Endothelial cell of umbilical vein (primary cell): Measurements from ENCODE around the gene TOB2. TPM values are rescaled to one million over a fixed set of nuclear protein-coding genes. Genes with fewer than 3 reads are reported as not detected.
A peak's percentile ranks its signal among the peaks of the same experiment; 100 is the strongest.

Experiments
- BruUV-seq: library from RNA; stranded (reverse); fragments of 400-500 nt; replicated peaks from 2 replicates; lab custom pipeline; 2021; lab: Mats Ljungman, UMichigan
- CTCF ChIA-PET: fragments of 300-600, 350-600 bp; sonication (Branson Sonifier 250); formaldehyde crosslinking; loops from one replicate; lab custom pipeline; 2021; ENCODE audit warnings: antibody characterized with exemption, inconsistent platforms; lab: Charles Lee
- POLR2A ChIA-PET: fragments of 300-600, 350-600 bp; sonication (Branson Sonifier 250); formaldehyde crosslinking; loops from one replicate; lab custom pipeline; 2021; ENCODE audit warnings: antibody characterized with exemption, inconsistent platforms; lab: Charles Lee
- DNase-seq: peaks from one replicate; pipeline ENCODE4 v3.0.0-alpha.2; 2011; ENCODE audit warnings: low read depth, low spot score
- FAIRE-seq: peaks from 2 replicates; lab custom pipeline; 2011; peaks lifted over from hg19 to GRCh38; lab: Jason Lieb, UNC
- H2AFZ ChIP-seq: 2 replicates; pipeline ENCODE4 v1.6.0; 2012; ENCODE audit warnings: low read depth, low read length, control low read depth, inconsistent platforms
- H3K27ac ChIP-seq: 2 replicates; pipeline ENCODE4 v1.5.1; 2011; ENCODE audit warnings: low read depth, mild to moderate bottlenecking, control low read depth, low read length, moderate library complexity; ENCODE audit not compliant: insufficient read depth
- H3K27me3 ChIP-seq, 2 experiments: 2 replicates each; pipeline versions ENCODE4 v1.6.0 to v1.6.1; 2011; ENCODE audit warnings: low read length in 2 of 2, mixed read lengths in 1 of 2; ENCODE audit not compliant: control insufficient read depth in 2 of 2, insufficient read depth in 2 of 2
- H3K36me3 ChIP-seq, 2 experiments: 2 replicates in 1 of 2; 3 replicates in 1 of 2; pipeline ENCODE4 v1.5.1; 2011; ENCODE audit warnings: low read length in 2 of 2, mild to moderate bottlenecking in 1 of 2, moderate library complexity in 1 of 2; ENCODE audit not compliant: control insufficient read depth in 2 of 2, insufficient read depth in 2 of 2; ENCODE audit errors: extremely low read depth in 1 of 2
- H3K4me1 ChIP-seq: 3 replicates; pipeline ENCODE4 v1.5.1; 2011; ENCODE audit warnings: mild to moderate bottlenecking, low read length; ENCODE audit not compliant: control insufficient read depth, insufficient read depth; ENCODE audit errors: extremely low read depth
- H3K4me2 ChIP-seq: 2 replicates; pipeline ENCODE4 v1.6.1; 2011; ENCODE audit warnings: low read length, control low read depth, mixed read lengths; ENCODE audit not compliant: insufficient read depth
- H3K4me3 ChIP-seq, 3 experiments: fragments of 200-600 bp in 1 of 3; sonication (generic), shearing (Covaris generic) in 1 of 3; replicated peaks in 1 of 3; 2 replicates each; pipeline ENCODE4 v1.5.1; 2011 to 2016; ENCODE audit warnings: control low read depth in 3 of 3, low read length in 3 of 3, mild to moderate bottlenecking in 2 of 3, inconsistent platforms in 1 of 3, low read depth in 1 of 3, moderate library complexity in 1 of 3; ENCODE audit not compliant: insufficient read depth in 1 of 3
- H3K79me2 ChIP-seq: 2 replicates; pipeline ENCODE4 v1.6.0; 2012; ENCODE audit warnings: low read length, inconsistent platforms; ENCODE audit not compliant: control insufficient read depth, insufficient read depth
- H3K9ac ChIP-seq: replicated peaks from 2 replicates; pipeline ENCODE3; 2011; ENCODE audit warnings: low read length, control low read depth; ENCODE audit not compliant: insufficient read depth; ENCODE audit errors: extremely low read depth
- H3K9me1 ChIP-seq: replicated peaks from 3 replicates; pipeline ENCODE4 v1.6.0; 2011; ENCODE audit warnings: mild to moderate bottlenecking, low read length; ENCODE audit not compliant: control insufficient read depth, insufficient read depth; ENCODE audit errors: extremely low read depth
- H3K9me3 ChIP-seq: replicated peaks from 2 replicates; pipeline ENCODE4 v1.5.1; 2012; ENCODE audit warnings: low read length, inconsistent platforms; ENCODE audit not compliant: control insufficient read depth, insufficient read depth
- H4K20me1 ChIP-seq: replicated peaks from 2 replicates; pipeline ENCODE3; 2011; ENCODE audit warnings: mild to moderate bottlenecking, low read length; ENCODE audit not compliant: control insufficient read depth, insufficient read depth; ENCODE audit errors: extremely low read depth
- CTCF ChIP-seq, 2 donors: IDR thresholded peaks; 1 replicate in 1 of 2; 2 replicates in 1 of 2; pipeline ENCODE4 v1.5.1; 2011; ENCODE audit warnings: low read length in 2 of 2, mild to moderate bottlenecking in 2 of 2, moderate library complexity in 2 of 2, control low read depth in 1 of 2, inconsistent platforms in 1 of 2, low read depth in 1 of 2; ENCODE audit not compliant: insufficient read depth in 1 of 2; ENCODE audit errors: extremely low read depth in 1 of 2
- EZH2 ChIP-seq: IDR thresholded peaks from 2 replicates; pipeline ENCODE4 v1.6.1; 2012; ENCODE audit warnings: borderline replicate concordance, low read depth, mild to moderate bottlenecking, moderate library complexity, low read length, inconsistent platforms; ENCODE audit not compliant: severe bottlenecking
- FOS ChIP-seq: IDR thresholded peaks from 2 replicates; pipeline ENCODE4 v1.6.1; 2011; ENCODE audit warnings: mild to moderate bottlenecking, low read length, moderate library complexity, borderline replicate concordance; ENCODE audit not compliant: insufficient read depth
- GATA2 ChIP-seq: IDR thresholded peaks from 2 replicates; pipeline ENCODE4 v1.7.0; 2011; ENCODE audit warnings: low read depth, mild to moderate bottlenecking, moderate library complexity, mixed read lengths, low read length; ENCODE audit not compliant: insufficient read length, insufficient read depth
- JUN ChIP-seq: IDR thresholded peaks from 2 replicates; pipeline ENCODE4 v1.6.1; 2011; ENCODE audit warnings: borderline replicate concordance, low read depth; ENCODE audit not compliant: insufficient read length, insufficient read depth
- MAX ChIP-seq: IDR thresholded peaks from 2 replicates; pipeline ENCODE4 v1.6.1; 2011; ENCODE audit not compliant: insufficient read depth, insufficient read length
- MYC ChIP-seq: IDR thresholded peaks from one replicate; pipeline ENCODE4 v1.6.1; 2011; ENCODE audit warnings: mild to moderate bottlenecking, low read depth, low read length
- POLR2A ChIP-seq: IDR thresholded peaks from 2 replicates; pipeline ENCODE4 v1.6.1; 2012; ENCODE audit warnings: low read depth, mild to moderate bottlenecking, control low read depth, low read length
- POLR2AphosphoS5 ChIP-seq: IDR thresholded peaks from 2 replicates; pipeline ENCODE4 v1.6.1; 2012; ENCODE audit warnings: low read depth, mild to moderate bottlenecking, control low read depth, low read length, moderate library complexity; ENCODE audit not compliant: insufficient read depth
- dilution Hi-C: fragments of 300-500 bp; cut with MboI; formaldehyde crosslinking; loops from one replicate; pipeline ENCODE4 v1.15.0; 2019; ENCODE audit warnings: low sequenced_read_pairs; ENCODE audit not compliant: extremely low pct_ligation_motif_present
- intact Hi-C: fragments of 100-400 bp; cut with micrococcal nuclease; formaldehyde crosslinking; loops from one replicate; pipeline ENCODE4 v1.10.0; 2022
- polyA plus RNA-seq, 4 experiments: library from polyadenylated mRNA; depleted of rRNA in 3 of 4; stranded (reverse) in 3 of 4; unstranded in 1 of 4; fragments of >200 nt; gene quantifications; 2 replicates each; pipeline versions ENCODE4 v1.2.1 to v1.2.3, GENCODE V29; 2011 to 2012; ENCODE audit warnings: missing spikeins in 1 of 4
- total RNA-seq: library from RNA; stranded (reverse); gene quantifications from 2 replicates; pipeline ENCODE4 v1.2.3, GENCODE V29; 2021

The TOB2 gene
- total and polyA plus RNA-seq, 2 donors (not counting 3 experiments of a cell fraction or from before 2014, with no cell fraction given), result 21.7 to 44.7 TPM

GRCh38 chr22:41491374-41492100, 44.9 kb upstream of the TOB2 start:
- DNase-seq (no peak), FAIRE-seq (peak; percentile 8)
- H2AFZ ChIP-seq, result no peak overlapping the region
- BruUV-seq, result no TSS peak
- peaks cover 33% of the 10 kb centered on the region for H3K79me2 ChIP-seq
- no peak overlapping the region for H3K4me3 ChIP-seq
- POLR2A ChIA-PET, result no interaction called here
- H3K27ac ChIP-seq, result no peak overlapping the region
- H3K4me1 ChIP-seq, result no peaks in the 10 kb centered on the region
- dilution Hi-C loops (no loop called here), intact Hi-C loops (no loop called here)
- CTCF ChIA-PET, result interaction anchor here (0.7 to 2.0 kb wide), 4 partner anchors 8 to 88 kb away, joined by 3 to 7 read pairs (median 4); no protein-coding TSS in a partner anchor
- H3K4me2 ChIP-seq, result no peak overlapping the region
- no peak overlapping the region for H3K9ac ChIP-seq
- no peaks in the 10 kb centered on the region for H3K9me1 ChIP-seq
- no peaks in the 10 kb centered on the region for H3K27me3 ChIP-seq
- H3K36me3 ChIP-seq, result no peaks in the 10 kb centered on the region
- H4K20me1 ChIP-seq, result no peaks in the 10 kb centered on the region
- no peak for TF ChIP-seq MYC
- TF ChIP-seq EZH2, result no peak
- TF ChIP-seq GATA2, result no peak
- no peak for TF ChIP-seq MAX
- TF ChIP-seq POLR2AphosphoS5, result no peak
- no peak for TF ChIP-seq CTCF (IDR thresholded peaks at IDR 0.05; ENCODE audit: extremely low read depth in 1 of 2, insufficient read depth in 1 of 2, low read depth in 1 of 2, low read length in 2 of 2)
- no peak for TF ChIP-seq JUN
- TF ChIP-seq FOS, result no peak
- no peak for TF ChIP-seq POLR2A
- no peaks in the 10 kb centered on the region for H3K9me3 ChIP-seq
